IMR-90 (cell line): Measurements from ENCODE around the gene MMAB. TPM values are rescaled to one million over a fixed set of nuclear protein-coding genes. Genes with fewer than 3 reads are reported as not detected.

Experiments used
- ATAC-seq: fragments of 200-7000 bp; cut with Tn5 transposase; 2 replicates; pipeline ENCODE4 v1.9.1; 2020; ENCODE audit warnings: low read depth, mild to moderate bottlenecking, moderate library complexity
- BruUV-seq: library from RNA; stranded (reverse); fragments of 400-500 nt; replicated peaks from 2 replicates; lab custom pipeline; 2021; lab: Mats Ljungman, UMichigan
- CTCF ChIA-PET: fragments of 300-600 bp; formaldehyde crosslinking; extraction: SDS; loops from one replicate; lab custom pipeline; 2021; ENCODE audit warnings: antibody characterized with exemption; lab: Yijun Ruan, JAX
- POLR2A ChIA-PET: fragments of 300-600 bp; sonication (Branson Sonifier 250); formaldehyde crosslinking; loops from one replicate; lab custom pipeline; 2022; ENCODE audit warnings: antibody characterized with exemption; ENCODE audit not compliant: unreplicated experiment; lab: Charles Lee
- DNase-seq: peaks from one replicate; pipeline ENCODE4 v3.0.0; 2013
- H2AFZ ChIP-seq: replicated peaks from 2 replicates; pipeline ENCODE3; 2013; ENCODE audit warnings: low read length, mild to moderate bottlenecking; ENCODE audit not compliant: poor library complexity
- H2AK5ac ChIP-seq: 2 replicates; pipeline ENCODE4 v1.6.1; 2013; ENCODE audit warnings: low read depth, low read length, inconsistent platforms
- H2AK9ac ChIP-seq: replicated peaks from 2 replicates; pipeline ENCODE3; 2013; ENCODE audit warnings: mild to moderate bottlenecking, low read depth, low read length, moderate library complexity; ENCODE audit not compliant: poor library complexity
- H2BK120ac ChIP-seq: 2 replicates; pipeline ENCODE4 v1.6.1; 2013; ENCODE audit warnings: low read depth, low read length, inconsistent platforms
- H2BK15ac ChIP-seq: 3 replicates; pipeline ENCODE4 v1.6.1; 2013; ENCODE audit warnings: low read depth, low read length, inconsistent platforms
- H2BK20ac ChIP-seq: 2 replicates; pipeline ENCODE4 v1.6.1; 2013; ENCODE audit warnings: low read depth, mild to moderate bottlenecking, inconsistent platforms, low read length, moderate library complexity
- H2BK5ac ChIP-seq: 2 replicates; pipeline ENCODE4 v1.6.1; 2013; ENCODE audit warnings: mild to moderate bottlenecking, low read depth, low read length, inconsistent platforms; ENCODE audit not compliant: poor library complexity, severe bottlenecking
- H3K14ac ChIP-seq: replicated peaks from 2 replicates; pipeline ENCODE4 v1.6.1; 2013; ENCODE audit warnings: low read depth, low read length, inconsistent platforms
- H3K18ac ChIP-seq: 2 replicates; pipeline ENCODE4 v1.6.1; 2013; ENCODE audit warnings: low read depth, low read length, control low read depth
- H3K23ac ChIP-seq: 2 replicates; pipeline ENCODE4 v1.6.1; 2013; ENCODE audit warnings: low read depth, low read length, inconsistent platforms
- H3K27ac ChIP-seq: 2 replicates; pipeline ENCODE4 v1.5.1; 2013; ENCODE audit warnings: mild to moderate bottlenecking, control low read depth, low read length; ENCODE audit not compliant: insufficient read depth
- H3K27me3 ChIP-seq: 2 replicates; pipeline ENCODE4 v1.6.1; 2013; ENCODE audit warnings: low read length; ENCODE audit not compliant: control insufficient read depth, insufficient read depth
- H3K36me3 ChIP-seq: 2 replicates; pipeline ENCODE4 v1.6.1; 2013; ENCODE audit warnings: low read length, mixed read lengths; ENCODE audit not compliant: control insufficient read depth, insufficient read depth
- H3K4ac ChIP-seq: 2 replicates; pipeline ENCODE4 v1.6.1; 2013; ENCODE audit warnings: low read depth, low read length, inconsistent platforms
- H3K4me1 ChIP-seq: 2 replicates; pipeline ENCODE4 v1.6.1; 2013; ENCODE audit warnings: low read length, mixed read lengths; ENCODE audit not compliant: control insufficient read depth, insufficient read depth
- H3K4me2 ChIP-seq: 2 replicates; pipeline ENCODE4 v1.6.1; 2013; ENCODE audit warnings: low read depth, mild to moderate bottlenecking, control low read depth, low read length, moderate library complexity
- H3K4me3 ChIP-seq: 2 replicates; pipeline ENCODE4 v1.5.1; 2013; ENCODE audit warnings: low read depth, mild to moderate bottlenecking, control low read depth, low read length, moderate library complexity; ENCODE audit not compliant: insufficient read depth
- H3K56ac ChIP-seq: 2 replicates; pipeline ENCODE4 v1.6.1; 2013; ENCODE audit warnings: low read length, inconsistent platforms; ENCODE audit not compliant: insufficient read depth; ENCODE audit errors: extremely low read depth
- H3K79me1 ChIP-seq, 2 experiments: 2 replicates each; pipeline ENCODE4 v1.6.1; 2013; ENCODE audit warnings: low read length in 2 of 2, inconsistent platforms in 1 of 2, low read depth in 1 of 2
- H3K9ac ChIP-seq: 2 replicates; pipeline ENCODE4 v1.6.1; 2013; ENCODE audit warnings: low read depth, low read length, control low read depth
- H3K9me1 ChIP-seq: 2 replicates; pipeline ENCODE4 v1.6.1; 2013; ENCODE audit warnings: low read length, inconsistent platforms; ENCODE audit not compliant: insufficient read depth
- H3K9me3 ChIP-seq: 2 replicates; pipeline ENCODE4 v1.6.1; 2013; ENCODE audit warnings: low read length; ENCODE audit not compliant: control insufficient read depth, insufficient read depth
- H4K20me1 ChIP-seq: 2 replicates; pipeline ENCODE4 v1.6.1; 2013; ENCODE audit warnings: low read length, inconsistent platforms; ENCODE audit not compliant: insufficient read depth
- H4K5ac ChIP-seq: 2 replicates; pipeline ENCODE4 v1.6.1; 2013; ENCODE audit warnings: mild to moderate bottlenecking, low read depth, low read length, control low read depth
- H4K8ac ChIP-seq, 2 experiments: 2 replicates each; pipeline ENCODE4 v1.6.1; 2013; ENCODE audit warnings: low read depth in 2 of 2, low read length in 2 of 2, control low read depth in 1 of 2, inconsistent platforms in 1 of 2
- H4K91ac ChIP-seq: 2 replicates; pipeline ENCODE4 v1.6.1; 2013; ENCODE audit warnings: low read depth, low read length, inconsistent platforms; ENCODE audit not compliant: insufficient read depth
- CEBPB ChIP-seq: IDR thresholded peaks from 2 replicates; pipeline ENCODE4 v1.6.1; 2012; ENCODE audit warnings: low read depth, low read length, improper control_type of control experiment
- MAZ ChIP-seq: IDR thresholded peaks from 2 replicates; pipeline ENCODE4 v1.6.1; 2012; ENCODE audit warnings: low read depth, mild to moderate bottlenecking, low read length, improper control_type of control experiment, moderate library complexity, borderline replicate concordance
- MXI1 ChIP-seq: IDR thresholded peaks from 2 replicates; pipeline ENCODE4 v1.6.1; 2012; ENCODE audit warnings: low read depth, mild to moderate bottlenecking, low read length, moderate library complexity, borderline replicate concordance
- POLR2A ChIP-seq: IDR thresholded peaks from 2 replicates; pipeline ENCODE4 v1.6.1; 2012; ENCODE audit warnings: mild to moderate bottlenecking, low read depth, low read length
- RAD21 ChIP-seq: IDR thresholded peaks from 2 replicates; pipeline ENCODE4 v1.6.1; 2012; ENCODE audit warnings: low read length, improper control_type of control experiment
- RCOR1 ChIP-seq: IDR thresholded peaks from 2 replicates; pipeline ENCODE4 v1.6.1; 2012; ENCODE audit warnings: mild to moderate bottlenecking, low read length, improper control_type of control experiment; ENCODE audit not compliant: insufficient replicate concordance
- RFX5 ChIP-seq: IDR thresholded peaks from 2 replicates; pipeline ENCODE4 v1.8.0; 2012; ENCODE audit warnings: low read depth, mild to moderate bottlenecking, low read length, moderate library complexity
- SMC3 ChIP-seq: fragments of 150-350 bp; IDR thresholded peaks from 2 replicates; pipeline ENCODE4 v1.6.1; 2016; ENCODE audit warnings: low read depth, mild to moderate bottlenecking, antibody characterized with exemption, low read length, moderate library complexity
- WGBS, 2 experiments: methylation state at CpG; one replicate each; pipeline versions ENCODE4 v1.1.5 to v1.1.7; 2013; ENCODE audit warnings: missing lambda C conversion rate in 2 of 2; ENCODE audit not compliant: insufficient read length in 1 of 2; ENCODE audit errors: extremely low coverage in 2 of 2; 5-methylcytosine and 5-hydroxymethylcytosine counted together
- dilution Hi-C: fragments of 300-500 bp; cut with HindIII; formaldehyde crosslinking; loops from one replicate; pipeline ENCODE4 v1.14.3; 2018; ENCODE audit warnings: low sequenced_read_pairs; ENCODE audit not compliant: unreplicated experiment
- in situ Hi-C: fragments of 300-500 bp; cut with MboI; formaldehyde crosslinking; loops from 3 replicates; pipeline ENCODE4 v1.14.3; 2019; ENCODE audit warnings: low sequenced_read_pairs, inconsistent platforms, mixed read lengths
- intact Hi-C: fragments of 100-400 bp; cut with micrococcal nuclease; formaldehyde crosslinking; loops from 2 replicates; pipeline ENCODE4 v1.10.0; 2022
- polyA plus RNA-seq, 3 experiments: library from polyadenylated mRNA; depleted of rRNA; stranded (reverse); fragments of >200 nt; gene quantifications; 2 replicates each; pipeline ENCODE4 v1.2.3, GENCODE V29; 2012; ENCODE audit warnings: low replicate concordance in 1 of 3
- total RNA-seq: library from RNA; depleted of rRNA; stranded (reverse); fragments of >200 nt; gene quantifications from 2 replicates; pipeline ENCODE4 v1.2.3, GENCODE V29; 2012
- TF ChIP-seq, protein P1 (sequence below): fragments of 150-350 bp; IDR thresholded peaks from 2 replicates; pipeline ENCODE4 v1.6.1; 2016; ENCODE audit warnings: low read depth, mild to moderate bottlenecking, low read length, moderate library complexity, borderline replicate concordance
- TF ChIP-seq, protein P2 (sequence below): fragments of 150-350 bp; IDR thresholded peaks from 2 replicates; pipeline ENCODE4 v1.6.1; 2017; ENCODE audit warnings: mild to moderate bottlenecking, antibody characterized with exemption, low read length, low read depth

MMAB gene
- total and polyA plus RNA-seq, 2 of the 4 experiments (the other 2 are of a cell fraction) = 16.5 to 16.9 TPM

DNA sequence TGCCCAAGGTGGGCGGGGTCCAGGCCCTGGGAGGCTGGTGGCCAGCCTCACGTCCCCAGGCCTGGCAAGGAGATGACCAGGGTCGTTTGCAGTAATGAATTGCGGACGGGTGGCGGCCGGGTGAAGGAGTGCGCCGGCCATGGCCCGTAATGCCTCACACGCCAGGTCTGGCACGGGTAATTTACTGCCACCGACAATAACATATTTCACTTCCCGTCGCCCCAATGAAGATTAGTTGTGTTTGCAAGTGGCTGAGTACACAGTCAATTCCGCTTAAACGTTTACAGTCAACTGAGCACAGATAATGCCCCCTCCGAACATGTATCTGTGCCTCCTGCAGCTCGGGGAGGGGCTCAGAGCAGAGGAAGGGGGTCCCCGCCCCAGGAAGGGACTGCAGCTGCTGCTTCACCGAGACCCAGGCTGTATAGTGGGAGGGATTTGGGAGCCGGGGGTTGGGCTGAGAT, 48.6 kb upstream of the MMAB start:
- ChIA-PET CTCF (interaction anchor here (0.7 kb wide), 1 partner anchor 223 kb away, joined by 4 read pairs; no protein-coding TSS in a partner anchor), POLR2A (no interaction called here)

More for the DNA sequence above, 48.6 kb upstream of the MMAB start:
- TF ChIP-seq MXI1 (no peak), MAZ (no peak), RFX5 (no peak), SMC3 (no peak), RAD21 (no peak), POLR2A (no peak), RCOR1 (no peak), CEBPB (no peak)
- TF ChIP-seq, protein P1, sequence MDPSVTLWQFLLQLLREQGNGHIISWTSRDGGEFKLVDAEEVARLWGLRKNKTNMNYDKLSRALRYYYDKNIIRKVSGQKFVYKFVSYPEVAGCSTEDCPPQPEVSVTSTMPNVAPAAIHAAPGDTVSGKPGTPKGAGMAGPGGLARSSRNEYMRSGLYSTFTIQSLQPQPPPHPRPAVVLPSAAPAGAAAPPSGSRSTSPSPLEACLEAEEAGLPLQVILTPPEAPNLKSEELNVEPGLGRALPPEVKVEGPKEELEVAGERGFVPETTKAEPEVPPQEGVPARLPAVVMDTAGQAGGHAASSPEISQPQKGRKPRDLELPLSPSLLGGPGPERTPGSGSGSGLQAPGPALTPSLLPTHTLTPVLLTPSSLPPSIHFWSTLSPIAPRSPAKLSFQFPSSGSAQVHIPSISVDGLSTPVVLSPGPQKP = no peak
- TF ChIP-seq, protein P2, sequence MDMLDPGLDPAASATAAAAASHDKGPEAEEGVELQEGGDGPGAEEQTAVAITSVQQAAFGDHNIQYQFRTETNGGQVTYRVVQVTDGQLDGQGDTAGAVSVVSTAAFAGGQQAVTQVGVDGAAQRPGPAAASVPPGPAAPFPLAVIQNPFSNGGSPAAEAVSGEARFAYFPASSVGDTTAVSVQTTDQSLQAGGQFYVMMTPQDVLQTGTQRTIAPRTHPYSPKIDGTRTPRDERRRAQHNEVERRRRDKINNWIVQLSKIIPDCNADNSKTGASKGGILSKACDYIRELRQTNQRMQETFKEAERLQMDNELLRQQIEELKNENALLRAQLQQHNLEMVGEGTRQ = no peak
- Histone ChIP-seq H3K4me1 (no peaks in the 10 kb centered on the region), H3K18ac (no peak overlapping the region), H3K36me3 (no peaks in the 10 kb centered on the region), H2AK5ac (no peak overlapping the region), H3K4me3 (no peak overlapping the region), H3K4ac (no peak overlapping the region), H3K9me3 (no peaks in the 10 kb centered on the region), H2AK9ac (no peak overlapping the region), H3K27ac (no peak overlapping the region), H3K27me3 (peaks cover 28% of the 10 kb centered on the region), H3K23ac (no peak overlapping the region), H3K9me1 (no peaks in the 10 kb centered on the region; the same call in 1 of the 2 replicates), H3K9ac (no peak overlapping the region), H3K79me1 (no peaks in the 10 kb centered on the region), H4K91ac (no peak overlapping the region), H3K56ac (no peak overlapping the region), H4K5ac (no peak overlapping the region), H4K8ac (no peak overlapping the region), H2AFZ (no peak overlapping the region), H2BK120ac (no peak overlapping the region), H2BK15ac (no peak overlapping the region), H3K4me2 (no peak overlapping the region), H4K20me1 (no peaks in the 10 kb centered on the region), H2BK5ac (no peak overlapping the region), H2BK20ac (no peak overlapping the region), H3K14ac (no peak overlapping the region)
- intact Hi-C loops = no loop called here
- WGBS, 2 experiments = 17% methylated on average over 4 of the region's 22 CpGs; no CpG with 5 or more reads in 1 of the 2 experiments
- DNase-seq (no peak), ATAC-seq (no peak)
- BruUV-seq = no TSS peak
- in situ Hi-C loops = no loop called here
- dilution Hi-C loops = no loop called here
